ENCODE measurements around the gene RNF39.

DNA sequence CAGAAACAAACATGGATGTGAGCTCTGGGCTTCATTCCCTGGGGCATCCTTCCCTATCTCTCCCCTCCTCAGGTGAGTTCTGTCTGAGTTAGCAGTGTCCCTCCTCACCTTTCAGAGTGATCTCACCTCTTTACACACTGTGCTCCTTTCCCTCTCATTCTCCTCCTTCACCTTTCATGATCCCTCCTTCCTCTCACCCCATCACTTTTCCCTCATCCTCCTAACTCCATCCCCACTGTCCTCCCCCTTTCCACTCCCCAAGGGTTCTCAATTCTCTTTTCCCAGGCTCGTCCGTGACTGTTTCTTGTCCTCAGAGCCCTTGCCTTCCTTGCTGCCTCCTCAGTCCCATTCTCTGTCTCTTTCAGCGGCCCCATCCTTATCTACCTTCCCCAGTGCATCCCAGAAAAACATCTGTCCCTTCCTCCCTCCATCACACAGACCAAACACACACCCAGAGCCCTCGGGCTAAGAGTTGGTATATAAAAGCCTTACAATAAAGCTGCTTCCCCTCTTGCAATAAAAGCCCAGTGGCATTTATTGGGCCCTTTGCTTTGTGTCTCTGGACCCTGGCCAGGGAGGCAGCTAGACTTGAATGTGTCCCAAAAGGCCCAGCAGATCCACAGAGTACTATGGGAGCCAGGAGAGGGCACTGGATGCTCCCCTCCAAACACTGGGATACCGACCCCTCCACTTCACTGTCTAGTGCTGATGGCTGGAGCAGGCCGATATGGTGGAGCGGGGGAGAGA, 1.9 kb downstream of the RNF39 start:
- TF ChIP-seq, protein P1, sequence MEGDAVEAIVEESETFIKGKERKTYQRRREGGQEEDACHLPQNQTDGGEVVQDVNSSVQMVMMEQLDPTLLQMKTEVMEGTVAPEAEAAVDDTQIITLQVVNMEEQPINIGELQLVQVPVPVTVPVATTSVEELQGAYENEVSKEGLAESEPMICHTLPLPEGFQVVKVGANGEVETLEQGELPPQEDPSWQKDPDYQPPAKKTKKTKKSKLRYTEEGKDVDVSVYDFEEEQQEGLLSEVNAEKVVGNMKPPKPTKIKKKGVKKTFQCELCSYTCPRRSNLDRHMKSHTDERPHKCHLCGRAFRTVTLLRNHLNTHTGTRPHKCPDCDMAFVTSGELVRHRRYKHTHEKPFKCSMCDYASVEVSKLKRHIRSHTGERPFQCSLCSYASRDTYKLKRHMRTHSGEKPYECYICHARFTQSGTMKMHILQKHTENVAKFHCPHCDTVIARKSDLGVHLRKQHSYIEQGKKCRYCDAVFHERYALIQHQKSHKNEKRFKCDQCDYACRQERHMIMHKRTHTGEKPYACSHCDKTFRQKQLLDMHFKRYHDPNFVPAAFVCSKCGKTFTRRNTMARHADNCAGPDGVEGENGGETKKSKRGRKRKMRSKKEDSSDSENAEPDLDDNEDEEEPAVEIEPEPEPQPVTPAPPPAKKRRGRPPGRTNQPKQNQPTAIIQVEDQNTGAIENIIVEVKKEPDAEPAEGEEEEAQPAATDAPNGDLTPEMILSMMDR (conservative IDR thresholded peaks at IDR 0.05; ENCODE audit: low read length), result no peak
- TF ChIP-seq EZH2phosphoT487 (IDR thresholded peaks at IDR 0.05; ENCODE audit: borderline replicate concordance, low read depth, low read length), result no peak
